Measurements from ENCODE around the gene HPSE2. TPM values are rescaled to one million over a fixed set of nuclear protein-coding genes. Genes with fewer than 3 reads are reported as not detected.

HPSE2 gene
- total and polyA plus RNA-seq, 2 of the 13 experiments (the other 11 are each of a cell fraction or from before 2014, with no cell fraction given) = 0.01 TPM; not detected in 1

GRCh38 chr10:98577168-98577567 is 658.5 kb downstream of the HPSE2 start (continued):
- TF ChIP-seq SYNCRIP (IDR thresholded peaks at IDR 0.05; ENCODE audit: insufficient read depth, low read depth, low read length) (no peak), REL (CRISPR knock-in tag; conservative IDR thresholded peaks at IDR 0.05) (no peak), HOXA9 (CRISPR knock-in tag; IDR thresholded peaks at IDR 0.05; ENCODE audit: borderline replicate concordance) (no peak), ATF6 (CRISPR knock-in tag; conservative IDR thresholded peaks at IDR 0.05) (no peak), GTF2F1 (IDR thresholded peaks at IDR 0.05; ENCODE audit: low read length) (no peak), ARID5B (CRISPR knock-in tag; IDR thresholded peaks at IDR 0.05) (peak; percentile 27; the same call in 1 of the 2 replicates), FOXA3 (CRISPR knock-in tag; IDR thresholded peaks at IDR 0.05) (peak; percentile 61), ZFP90 (CRISPR knock-in tag; IDR thresholded peaks at IDR 0.05; ENCODE audit: borderline replicate concordance) (no peak), ZNF235 (CRISPR knock-in tag; IDR thresholded peaks at IDR 0.05; ENCODE audit: borderline replicate concordance) (no peak), ZNF614 (CRISPR knock-in tag; IDR thresholded peaks at IDR 0.05; ENCODE audit: borderline replicate concordance) (no peak), ZNF230 (CRISPR knock-in tag; IDR thresholded peaks at IDR 0.05) (no peak), HMG20B (CRISPR knock-in tag; conservative IDR thresholded peaks at IDR 0.05) (no peak), MIER3 (CRISPR knock-in tag; IDR thresholded peaks at IDR 0.05; ENCODE audit: borderline replicate concordance) (no peak), HMG20A (CRISPR knock-in tag; IDR thresholded peaks at IDR 0.05; ENCODE audit: borderline replicate concordance) (peak; percentile 41; the same call in 1 of the 2 replicates), GRHL1 (CRISPR knock-in tag; conservative IDR thresholded peaks at IDR 0.05) (no peak), SMC3 (IDR thresholded peaks at IDR 0.05; ENCODE audit: low read length) (no peak), ZKSCAN8 (CRISPR knock-in tag; IDR thresholded peaks at IDR 0.05; ENCODE audit: borderline replicate concordance) (no peak), SIX4 (CRISPR knock-in tag; IDR thresholded peaks at IDR 0.05) (peak; percentile 49; the same call in 1 of the 2 replicates)
